Measurements from ENCODE around the gene SART3. TPM values are rescaled to one million over a fixed set of nuclear protein-coding genes. Genes with fewer than 3 reads are reported as not detected.

The SART3 gene
- total RNA-seq, 2 experiments from 2014 or later: 81.9 to 82.5 TPM

DNA sequence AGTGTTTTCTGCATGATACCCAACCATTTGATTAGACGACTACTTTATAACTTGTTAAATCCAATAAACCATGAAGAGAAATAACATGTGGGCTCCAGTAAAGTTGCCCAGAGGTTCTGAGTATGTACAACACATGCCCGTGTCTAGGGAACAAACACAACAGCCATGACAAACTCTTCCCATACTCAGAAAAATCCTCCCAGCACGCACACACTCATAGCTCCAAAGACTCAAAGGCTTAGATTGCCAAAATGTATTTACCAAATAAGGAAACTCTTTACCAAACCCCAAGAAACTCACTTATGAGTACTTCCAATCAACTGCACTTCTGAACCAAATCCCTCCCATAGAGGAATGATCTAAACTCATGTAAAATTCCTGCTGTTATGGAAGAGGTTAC lies 17.3 kb downstream of the SART3 start:
- no peak overlapping the region for H3K4me3 Mint-ChIP-seq
- CTCF ChIA-PET: interaction anchor here (1.5 to 1.8 kb wide), 2 partner anchors 31 to 121 kb away, joined by 3 to 4 read pairs; no protein-coding TSS in a partner anchor
- no peaks in the 10 kb centered on the region for H3K9me3 Mint-ChIP-seq
- intact Hi-C loops (cut with micrococcal nuclease): no loop called here
- no peaks in the 10 kb centered on the region for H3K27me3 Mint-ChIP-seq (ENCODE audit: low read depth)
- peaks cover 17% of the 10 kb centered on the region for H3K4me1 Mint-ChIP-seq (ENCODE audit: low read depth)
- H3K27ac Mint-ChIP-seq: no peak overlapping the region
- no peak for DNase-seq
- peaks cover 36% of the 10 kb centered on the region for H3K36me3 Mint-ChIP-seq (ENCODE audit: low read depth)

DNA sequence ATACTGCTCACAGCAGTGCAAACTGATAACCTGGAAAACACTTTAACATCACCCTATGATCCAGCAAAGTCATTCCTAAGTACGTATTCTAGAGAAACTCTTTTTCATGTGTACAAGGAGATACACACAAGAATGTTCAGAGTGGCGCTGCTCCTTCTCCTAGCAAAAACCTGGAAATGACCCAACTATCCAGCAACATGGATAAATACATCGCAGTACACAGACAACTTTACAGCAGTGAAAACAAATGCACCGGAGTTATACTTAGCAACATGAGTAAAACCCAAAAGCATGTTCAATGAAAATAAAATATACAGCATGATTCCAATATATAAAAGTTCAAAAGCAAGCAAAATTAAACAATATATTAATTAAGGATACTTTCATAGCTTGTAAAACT lies 18.7 kb downstream of the SART3 start:
- CTCF ChIA-PET: no interaction called here
- intact Hi-C loops (cut with micrococcal nuclease): no loop called here
- H3K27ac Mint-ChIP-seq: peak overlapping the region; percentile 61
- H3K27me3 Mint-ChIP-seq (ENCODE audit: low read depth): no peaks in the 10 kb centered on the region
- no peaks in the 10 kb centered on the region for H3K9me3 Mint-ChIP-seq
- H3K4me1 Mint-ChIP-seq (ENCODE audit: low read depth): peaks cover 17% of the 10 kb centered on the region
- no peak for DNase-seq
- H3K36me3 Mint-ChIP-seq (ENCODE audit: low read depth): peaks cover 40% of the 10 kb centered on the region
- H3K4me3 Mint-ChIP-seq: no peak overlapping the region

DNA sequence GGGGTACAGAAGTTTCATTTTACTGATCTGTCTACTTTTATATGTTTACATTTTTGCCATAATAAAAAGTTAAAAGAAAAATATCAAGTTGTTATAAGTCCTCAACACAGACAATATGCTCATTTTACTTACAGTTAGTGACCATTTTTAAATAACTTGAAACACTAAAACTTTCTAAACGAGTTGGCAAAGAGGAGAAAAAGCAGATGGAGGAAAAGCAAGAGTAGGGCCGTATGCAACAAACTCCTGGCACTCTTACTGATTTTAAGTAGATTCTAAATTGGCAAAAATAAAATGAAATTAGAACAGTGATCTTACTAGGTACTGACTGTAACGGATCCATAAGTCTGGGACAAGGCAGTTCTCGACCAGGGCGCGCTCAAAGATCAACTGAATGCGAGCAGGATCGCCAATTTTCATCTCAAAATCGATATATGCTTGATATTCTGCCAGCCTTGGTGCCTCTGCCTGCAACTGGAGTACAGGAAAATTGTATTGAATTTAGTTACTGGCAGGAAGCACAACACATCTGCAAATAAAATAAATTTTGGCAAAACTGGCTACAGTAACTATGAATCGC lies 22.3 kb downstream of the SART3 start:
- Mint-ChIP-seq H3K27me3 (ENCODE audit: low read depth) (no peaks in the 10 kb centered on the region), H3K27ac (no peak overlapping the region), H3K4me1 (ENCODE audit: low read depth) (peaks cover 16% of the 10 kb centered on the region), H3K36me3 (ENCODE audit: low read depth) (peaks cover 43% of the 10 kb centered on the region), H3K9me3 (no peaks in the 10 kb centered on the region), H3K4me3 (no peak overlapping the region)
- no peak for DNase-seq
- CTCF ChIA-PET: no interaction called here
- intact Hi-C loops (cut with micrococcal nuclease): no loop called here

DNA sequence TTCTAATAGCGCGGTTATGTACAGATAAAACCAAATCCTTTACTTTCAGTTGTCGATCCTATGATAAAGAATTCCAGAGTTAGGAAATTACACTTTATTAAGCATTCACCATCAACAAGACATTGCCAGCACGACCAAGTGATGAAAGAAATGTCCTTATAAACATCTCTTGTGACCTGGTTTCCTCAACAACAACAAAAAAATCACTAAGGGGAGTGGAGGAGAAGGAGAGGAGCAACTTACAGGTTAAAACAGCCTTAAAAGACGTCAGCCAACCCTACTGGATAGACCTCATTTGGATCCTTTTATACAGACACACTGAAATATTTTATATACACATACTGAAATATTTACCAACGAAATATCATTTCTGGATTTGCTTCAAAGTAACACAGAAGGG lies 22.8 kb downstream of the SART3 start:
- Mint-ChIP-seq H3K36me3 (ENCODE audit: low read depth) (peaks cover 39% of the 10 kb centered on the region), H3K4me3 (no peak overlapping the region), H3K27ac (no peak overlapping the region), H3K4me1 (ENCODE audit: low read depth) (peaks cover 15% of the 10 kb centered on the region), H3K27me3 (ENCODE audit: low read depth) (no peaks in the 10 kb centered on the region), H3K9me3 (no peaks in the 10 kb centered on the region)
- CTCF ChIA-PET: no interaction called here
- no peak for DNase-seq
- intact Hi-C loops (cut with micrococcal nuclease): no loop called here

DNA sequence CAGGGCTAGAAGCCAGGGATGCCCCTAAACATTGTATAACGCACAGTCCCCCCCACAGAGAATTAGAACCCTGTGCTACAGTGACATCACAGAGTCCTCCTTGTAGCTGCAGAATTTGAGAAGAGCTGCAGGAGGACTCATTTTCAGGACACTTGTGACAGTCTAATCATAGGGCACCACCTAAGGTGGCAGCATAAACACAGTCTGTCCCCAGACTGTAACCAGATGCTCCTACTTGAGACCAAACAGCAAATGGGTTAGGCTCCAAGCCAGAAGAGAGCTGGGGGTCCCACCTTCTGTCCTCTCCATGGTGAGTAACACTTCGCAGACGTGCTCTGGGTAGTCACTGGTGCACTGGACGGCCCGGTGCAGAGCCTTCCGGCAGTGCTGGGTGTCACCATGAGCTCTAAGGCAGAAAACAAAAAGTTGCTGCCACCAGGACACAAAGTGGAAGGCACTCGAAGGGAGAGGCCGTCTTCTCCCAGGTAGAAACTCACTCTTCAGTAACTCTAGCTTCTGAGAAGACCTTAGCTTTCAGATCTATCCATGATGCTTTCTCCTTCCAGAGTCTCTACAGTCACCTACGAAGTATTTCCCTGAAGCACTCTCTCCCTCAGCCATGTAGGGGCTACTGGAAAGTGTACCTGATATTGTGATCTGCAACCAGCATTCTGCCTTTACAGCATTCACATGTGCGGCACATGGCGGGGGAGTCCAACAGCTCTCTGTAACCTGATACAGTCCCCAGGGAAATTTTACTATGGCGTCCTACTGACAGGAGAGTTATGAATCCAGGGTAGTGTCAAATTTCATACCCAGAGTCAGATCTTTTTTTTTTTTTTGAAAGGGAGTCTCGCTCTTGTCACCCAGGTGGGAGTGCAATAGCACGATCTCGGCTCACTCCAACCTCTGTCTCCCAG lies 28.8 kb downstream of the SART3 start:
- H3K27ac Mint-ChIP-seq: no peak overlapping the region
- intact Hi-C loops (cut with micrococcal nuclease): no loop called here
- H3K36me3 Mint-ChIP-seq (ENCODE audit: low read depth): peaks cover 39% of the 10 kb centered on the region
- no peak for DNase-seq
- CTCF ChIA-PET: interaction anchor here (2.3 kb wide), 1 partner anchor 10 kb away, joined by 7 read pairs; no protein-coding TSS in a partner anchor
- no peaks in the 10 kb centered on the region for H3K4me1 Mint-ChIP-seq (ENCODE audit: low read depth)
- H3K4me3 Mint-ChIP-seq: no peak overlapping the region
- H3K9me3 Mint-ChIP-seq: no peaks in the 10 kb centered on the region
- H3K27me3 Mint-ChIP-seq (ENCODE audit: low read depth): no peaks in the 10 kb centered on the region

DNA sequence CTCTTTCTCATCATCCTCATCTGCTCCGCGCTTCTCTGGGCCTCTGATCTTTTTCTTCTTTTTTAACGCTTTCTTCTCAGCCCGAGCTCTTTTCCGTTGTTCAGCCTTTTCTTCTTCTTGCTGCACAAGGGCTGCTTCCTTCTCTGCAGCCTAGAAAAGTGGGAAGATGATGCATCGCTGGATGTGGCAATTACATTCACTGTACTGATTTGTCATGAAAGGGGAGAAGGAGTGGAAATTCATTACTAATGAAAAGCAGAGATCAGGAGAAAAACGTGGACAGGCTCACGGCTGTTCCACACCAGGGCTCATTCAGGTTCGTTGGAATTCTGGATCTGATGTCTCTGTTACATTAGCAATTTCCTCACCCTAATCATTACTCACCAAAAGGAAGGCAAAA lies 30.8 kb downstream of the SART3 start:
- Mint-ChIP-seq H3K9me3 (no peaks in the 10 kb centered on the region), H3K4me3 (no peak overlapping the region), H3K27me3 (ENCODE audit: low read depth) (no peaks in the 10 kb centered on the region), H3K27ac (no peak overlapping the region), H3K36me3 (ENCODE audit: low read depth) (peaks cover 42% of the 10 kb centered on the region), H3K4me1 (ENCODE audit: low read depth) (no peaks in the 10 kb centered on the region)
- intact Hi-C loops (cut with micrococcal nuclease): no loop called here
- DNase-seq: no peak
- CTCF ChIA-PET: interaction anchor here (2.3 kb wide), 1 partner anchor 8 kb away, joined by 7 read pairs; no protein-coding TSS in a partner anchor

DNA sequence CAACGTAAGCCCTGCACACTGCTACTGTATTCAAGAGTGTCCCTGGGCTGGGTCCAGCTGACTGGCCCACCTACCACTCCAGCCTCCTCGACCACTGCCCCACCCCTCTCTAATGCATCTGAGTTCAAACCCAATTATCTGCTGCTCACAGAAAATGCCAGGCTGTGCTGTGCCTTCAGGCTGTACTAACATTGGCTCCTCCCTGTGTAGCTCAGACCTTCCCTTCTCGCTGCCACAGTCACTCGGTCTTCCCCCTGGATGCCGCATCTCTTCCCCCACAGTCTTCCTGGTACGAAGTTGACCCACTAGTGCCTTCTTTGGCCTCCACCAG lies 33.8 kb downstream of the SART3 start:
- H3K27me3 Mint-ChIP-seq (ENCODE audit: low read depth): no peaks in the 10 kb centered on the region
- intact Hi-C loops (cut with micrococcal nuclease): no loop called here
- no peak for DNase-seq
- H3K9me3 Mint-ChIP-seq: no peaks in the 10 kb centered on the region
- H3K4me1 Mint-ChIP-seq (ENCODE audit: low read depth): no peaks in the 10 kb centered on the region
- peak overlapping the region; percentile 25 for H3K27ac Mint-ChIP-seq
- peaks cover 49% of the 10 kb centered on the region for H3K36me3 Mint-ChIP-seq (ENCODE audit: low read depth)
- H3K4me3 Mint-ChIP-seq: no peak overlapping the region
- CTCF ChIA-PET: interaction anchor here (0.6 to 1.7 kb wide), 2 partner anchors 15 to 92 kb away, joined by 4 read pairs; no protein-coding TSS in a partner anchor

DNA sequence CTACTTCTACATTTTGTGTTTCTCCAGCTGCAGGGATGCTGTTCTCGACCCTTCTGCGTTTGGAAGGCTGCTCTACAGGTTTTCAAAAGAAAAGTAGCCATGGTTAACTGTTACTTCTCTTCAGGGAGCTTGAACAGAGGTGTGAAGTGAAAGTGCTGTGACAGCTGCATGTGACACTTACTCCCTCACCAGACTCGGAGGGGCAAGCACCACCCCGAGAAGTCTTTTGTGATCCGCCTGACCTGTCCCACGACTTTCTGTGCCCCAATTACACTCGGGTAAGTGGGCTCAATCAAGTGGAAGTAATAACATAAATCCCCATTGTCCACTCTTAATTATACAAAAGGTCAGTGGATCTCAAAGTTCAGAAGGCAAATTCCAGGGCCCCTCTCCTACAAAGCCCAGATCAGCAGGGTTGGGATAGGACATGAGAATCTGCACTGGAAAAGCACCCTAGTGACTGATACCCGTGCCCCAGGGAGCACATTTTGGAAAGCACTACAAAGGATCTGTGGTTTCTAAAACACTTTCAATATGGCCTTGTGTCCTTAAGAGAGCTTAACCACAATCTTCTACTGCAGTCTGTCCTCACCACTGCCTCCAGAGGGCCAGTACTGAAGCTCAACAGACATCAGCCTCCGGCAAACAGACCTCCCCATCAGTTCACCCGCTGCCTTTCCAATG lies 34.3 kb downstream of the SART3 start:
- Mint-ChIP-seq H3K27me3 (ENCODE audit: low read depth) (no peaks in the 10 kb centered on the region), H3K27ac (peak overlapping the region; percentile 25), H3K4me3 (no peak overlapping the region), H3K9me3 (no peaks in the 10 kb centered on the region), H3K36me3 (ENCODE audit: low read depth) (peaks cover 49% of the 10 kb centered on the region), H3K4me1 (ENCODE audit: low read depth) (no peaks in the 10 kb centered on the region)
- intact Hi-C loops (cut with micrococcal nuclease): no loop called here
- DNase-seq: no peak
- CTCF ChIA-PET: interaction anchor here (0.6 to 1.7 kb wide), 2 partner anchors 14 to 92 kb away, joined by 4 read pairs; no protein-coding TSS in a partner anchor

DNA sequence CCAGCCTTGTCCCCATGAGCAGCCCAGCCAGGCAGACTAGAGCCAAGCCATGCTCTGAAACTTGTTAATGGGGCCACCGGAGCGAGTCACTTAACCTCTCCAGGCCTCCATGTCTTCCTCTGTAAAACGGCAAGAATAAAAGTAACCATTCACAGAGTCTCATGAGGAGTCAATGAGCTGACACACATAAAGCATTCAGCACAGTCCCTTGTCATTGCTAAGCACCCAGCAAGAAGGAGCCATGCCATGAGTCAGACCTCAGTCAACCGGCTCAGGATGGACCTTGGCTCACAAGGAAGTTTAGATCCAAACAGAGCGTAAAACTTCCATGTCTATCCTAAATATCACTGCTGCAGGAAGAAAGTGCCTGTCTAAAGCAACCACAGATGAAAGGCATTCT lies 35.3 kb downstream of the SART3 start:
- CTCF ChIA-PET: interaction anchor here (1.7 kb wide), 1 partner anchor 13 kb away, joined by 4 read pairs; no protein-coding TSS in a partner anchor
- Mint-ChIP-seq H3K27ac (no peak overlapping the region), H3K4me3 (no peak overlapping the region), H3K36me3 (ENCODE audit: low read depth) (peaks cover 46% of the 10 kb centered on the region), H3K27me3 (ENCODE audit: low read depth) (no peaks in the 10 kb centered on the region), H3K9me3 (no peaks in the 10 kb centered on the region), H3K4me1 (ENCODE audit: low read depth) (no peaks in the 10 kb centered on the region)
- intact Hi-C loops (cut with micrococcal nuclease): no loop called here
- DNase-seq: no peak

DNA sequence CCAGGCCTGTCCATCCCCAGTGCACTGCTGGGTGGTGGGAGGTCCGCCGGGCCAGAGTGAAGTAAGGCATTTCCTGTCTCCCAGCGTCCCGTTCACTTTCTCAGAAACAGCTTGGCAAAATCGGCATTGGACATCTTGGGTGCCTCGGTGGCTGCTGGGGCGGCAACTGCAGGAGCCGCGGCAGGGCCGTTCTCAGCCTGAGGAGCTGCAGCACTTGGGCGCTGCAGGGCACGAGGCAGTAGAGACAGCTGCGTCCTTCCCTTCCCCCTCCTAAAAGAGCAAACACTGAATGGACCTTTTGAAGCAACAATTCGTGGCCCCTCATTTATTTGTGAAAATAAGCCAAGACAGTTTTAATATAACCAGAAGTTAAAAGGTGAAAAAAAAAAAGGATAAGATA lies 37.6 kb downstream of the SART3 start:
- no peaks in the 10 kb centered on the region for H3K27me3 Mint-ChIP-seq (ENCODE audit: low read depth)
- peaks cover 36% of the 10 kb centered on the region for H3K36me3 Mint-ChIP-seq (ENCODE audit: low read depth)
- no peak overlapping the region for H3K4me3 Mint-ChIP-seq

DNA sequence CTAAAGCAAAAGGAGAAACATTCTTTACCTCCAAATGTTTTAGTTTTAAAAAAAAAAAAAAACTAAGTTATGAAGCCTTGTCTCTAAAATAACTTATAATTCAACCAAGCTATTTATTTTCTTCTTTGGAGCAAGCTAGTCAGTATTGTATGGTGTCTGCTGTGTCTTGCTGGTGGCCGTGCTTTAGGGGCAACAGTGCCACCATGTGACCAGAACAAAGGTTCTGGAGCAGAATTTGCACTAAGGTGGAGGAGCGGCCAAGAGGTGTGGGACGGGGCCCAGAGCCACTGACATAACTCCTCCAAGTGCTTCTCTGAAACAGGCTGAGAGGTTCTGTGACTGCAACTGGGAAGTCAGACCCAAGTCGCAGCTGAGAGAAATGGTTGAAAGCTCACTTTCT lies 41.4 kb downstream of the SART3 start:
- CTCF ChIA-PET: no interaction called here
- peaks cover 17% of the 10 kb centered on the region for H3K4me1 Mint-ChIP-seq (ENCODE audit: low read depth)
- intact Hi-C loops (cut with micrococcal nuclease): loop anchor here (5.0 kb wide), 2 partner anchors 283 to 573 kb away; partner anchors contain the start of gene ALKBH2
- no peak overlapping the region for H3K4me3 Mint-ChIP-seq
- H3K27ac Mint-ChIP-seq: no peak overlapping the region
- H3K27me3 Mint-ChIP-seq (ENCODE audit: low read depth): no peaks in the 10 kb centered on the region
- peaks cover 16% of the 10 kb centered on the region for H3K36me3 Mint-ChIP-seq (ENCODE audit: low read depth)
- H3K9me3 Mint-ChIP-seq: no peaks in the 10 kb centered on the region
- DNase-seq: no peak

More for the DNA sequence above, 37.6 kb downstream of the SART3 start:
- intact Hi-C loops (cut with micrococcal nuclease): no loop called here
- Mint-ChIP-seq H3K27ac (no peak overlapping the region), H3K4me1 (ENCODE audit: low read depth) (no peaks in the 10 kb centered on the region), H3K9me3 (no peaks in the 10 kb centered on the region)
- DNase-seq: no peak
- CTCF ChIA-PET: interaction anchor here (0.7 kb wide), 1 partner anchor 21 kb away, joined by 3 read pairs; no protein-coding TSS in a partner anchor

Measured in activated naive CD4-positive, alpha-beta T cell treated with anti-CD3 and anti-CD28 coated beads for 36 hours (primary cell).